Mucosa of rectum (tissue), 2 donors: ENCODE measurements around the gene FHIT.

Source experiments
- H3K27ac ChIP-seq, 2 donors: one replicate each; pipeline ENCODE4 v1.7.0; 2013; ENCODE audit warnings: inconsistent platforms in 2 of 2, low read depth in 2 of 2, low read length in 2 of 2
- H3K27me3 ChIP-seq, 2 donors: one replicate each; pipeline ENCODE4 v1.7.0; 2013; ENCODE audit warnings: low read length in 2 of 2; ENCODE audit not compliant: control insufficient read depth in 2 of 2, insufficient read depth in 2 of 2
- H3K36me3 ChIP-seq, 2 donors: one replicate each; pipeline ENCODE4 v1.7.0; 2013; ENCODE audit warnings: low read length in 2 of 2; ENCODE audit not compliant: control insufficient read depth in 2 of 2, insufficient read depth in 2 of 2
- H3K4me1 ChIP-seq, 2 donors: one replicate each; pipeline ENCODE4 v1.7.0; 2013; ENCODE audit warnings: low read length in 2 of 2, mild to moderate bottlenecking in 1 of 2; ENCODE audit not compliant: control insufficient read depth in 2 of 2, insufficient read depth in 2 of 2
- H3K4me3 ChIP-seq, 2 donors: one replicate each; pipeline ENCODE4 v1.7.0; 2013; ENCODE audit warnings: low read length in 2 of 2
- H3K9ac ChIP-seq, 2 donors: one replicate each; pipeline ENCODE4 v1.7.0; 2013; ENCODE audit warnings: low read length in 2 of 2, low read depth in 1 of 2, mild to moderate bottlenecking in 1 of 2
- H3K9me3 ChIP-seq, 2 donors: one replicate each; pipeline ENCODE4 v1.7.0; 2013; ENCODE audit warnings: low read length in 2 of 2; ENCODE audit not compliant: control insufficient read depth in 2 of 2
- donor health status: healthy.
- donor health status: Normal muscosa, but diverticular disease.

FHIT gene

DNA sequence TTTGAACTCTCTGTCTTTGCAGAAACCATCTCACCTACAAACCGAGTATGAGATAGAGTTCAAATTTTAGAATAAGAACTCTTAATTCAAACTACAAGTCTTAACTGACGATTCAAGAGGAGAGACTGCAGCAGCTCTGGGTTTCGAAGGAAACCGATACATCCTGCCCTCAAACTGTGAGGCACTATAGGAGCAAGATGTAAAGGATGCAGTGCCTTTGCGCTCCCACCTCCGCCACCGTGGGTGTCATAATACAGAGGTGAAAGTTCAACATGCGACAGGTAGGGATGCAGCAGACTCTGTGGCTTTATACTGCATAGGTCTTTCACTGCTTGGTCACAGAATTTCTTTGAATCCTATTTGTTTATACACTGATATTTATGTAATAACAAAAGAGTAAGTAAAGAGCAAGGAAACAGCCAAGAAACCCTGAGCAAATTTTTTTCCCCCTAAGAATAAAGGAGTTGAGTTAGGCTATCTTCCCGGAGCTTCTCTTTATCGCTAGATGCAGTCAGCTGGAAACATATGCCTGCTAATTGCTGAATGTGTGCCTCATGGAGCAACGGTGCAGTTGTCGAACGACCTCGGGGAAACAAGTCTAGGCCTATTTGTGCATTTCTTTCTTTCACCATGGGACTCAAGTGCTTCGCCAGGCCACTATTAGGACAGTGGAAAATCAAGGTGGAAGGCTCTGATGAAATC is 1103.9 kb downstream of the FHIT start:
- H3K27ac ChIP-seq: no peak overlapping the region
- H3K36me3 ChIP-seq: no peaks in the 10 kb centered on the region
- H3K4me3 ChIP-seq: no peak overlapping the region
- no peaks in the 10 kb centered on the region for H3K9me3 ChIP-seq
- H3K27me3 ChIP-seq: no peaks in the 10 kb centered on the region
- no peaks in the 10 kb centered on the region for H3K4me1 ChIP-seq
- no peak overlapping the region for H3K9ac ChIP-seq

DNA sequence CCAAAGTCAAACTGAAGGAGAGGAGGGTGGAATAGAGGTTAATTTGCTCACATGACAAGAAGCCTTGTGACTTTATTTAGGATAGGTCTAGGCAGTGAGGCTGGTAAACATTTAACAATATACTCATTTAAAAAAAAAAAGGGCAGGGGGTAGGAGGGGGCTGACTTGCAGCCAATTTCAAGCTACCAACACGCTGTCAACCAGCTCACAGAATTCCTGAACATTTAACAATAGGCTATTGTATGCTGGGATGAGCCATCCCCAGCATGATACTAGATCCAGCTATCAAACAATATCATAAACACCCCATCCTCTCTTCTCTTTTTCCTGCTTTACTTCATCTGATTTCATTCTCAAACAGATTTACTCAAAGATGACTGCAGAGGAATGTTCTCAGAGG is 1105.1 kb downstream of the FHIT start:
- Histone ChIP-seq H3K27ac (no peak overlapping the region), H3K27me3 (no peaks in the 10 kb centered on the region), H3K9me3 (no peaks in the 10 kb centered on the region), H3K4me3 (no peak overlapping the region), H3K9ac (no peak overlapping the region), H3K36me3 (no peaks in the 10 kb centered on the region), H3K4me1 (no peaks in the 10 kb centered on the region)

DNA sequence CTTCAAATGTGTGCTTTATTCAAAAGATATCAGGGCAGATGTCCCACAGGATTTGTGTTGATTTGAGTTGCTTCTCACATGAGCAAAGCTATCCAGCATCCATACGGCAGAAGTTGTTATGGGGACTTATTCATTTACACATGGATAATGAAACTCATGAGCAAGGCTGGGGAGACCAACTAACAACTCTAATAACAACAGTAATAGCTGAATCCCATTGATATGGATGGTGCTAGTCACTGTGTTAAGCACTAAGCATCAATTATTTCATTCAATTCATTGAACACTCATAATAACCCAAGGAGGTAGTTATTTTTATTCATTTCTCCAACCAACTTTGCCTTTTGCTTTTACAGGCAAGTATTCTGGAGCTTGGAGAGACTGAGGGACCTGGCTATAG is 1107.2 kb downstream of the FHIT start:
- no peaks in the 10 kb centered on the region for H3K36me3 ChIP-seq
- no peak overlapping the region for H3K27ac ChIP-seq
- no peaks in the 10 kb centered on the region for H3K27me3 ChIP-seq
- H3K9me3 ChIP-seq: no peaks in the 10 kb centered on the region
- no peak overlapping the region for H3K4me3 ChIP-seq
- no peaks in the 10 kb centered on the region for H3K4me1 ChIP-seq
- no peak overlapping the region for H3K9ac ChIP-seq

DNA sequence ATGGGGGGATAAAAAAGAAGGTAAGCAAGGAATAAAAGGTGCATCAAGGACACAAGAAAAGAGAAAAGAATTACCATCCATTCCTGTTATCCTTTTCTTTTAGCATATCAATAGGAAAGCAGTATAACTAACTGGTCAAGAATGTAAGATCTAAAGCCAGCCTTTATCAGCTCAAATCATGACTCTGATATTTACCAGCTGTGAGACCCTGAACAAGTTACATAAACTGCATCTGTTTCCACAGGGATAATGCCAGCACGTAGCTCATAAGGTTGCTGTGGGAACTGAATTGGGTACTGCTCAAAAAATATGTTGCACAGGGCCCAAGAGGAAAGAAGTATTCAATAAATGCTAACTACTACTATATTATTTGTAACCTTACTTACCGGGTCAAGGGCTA is 1109.2 kb downstream of the FHIT start:
- Histone ChIP-seq H3K9me3 (no peaks in the 10 kb centered on the region), H3K4me3 (no peak overlapping the region), H3K27me3 (no peaks in the 10 kb centered on the region), H3K36me3 (no peaks in the 10 kb centered on the region), H3K27ac (no peak overlapping the region), H3K9ac (no peak overlapping the region), H3K4me1 (no peaks in the 10 kb centered on the region)

DNA sequence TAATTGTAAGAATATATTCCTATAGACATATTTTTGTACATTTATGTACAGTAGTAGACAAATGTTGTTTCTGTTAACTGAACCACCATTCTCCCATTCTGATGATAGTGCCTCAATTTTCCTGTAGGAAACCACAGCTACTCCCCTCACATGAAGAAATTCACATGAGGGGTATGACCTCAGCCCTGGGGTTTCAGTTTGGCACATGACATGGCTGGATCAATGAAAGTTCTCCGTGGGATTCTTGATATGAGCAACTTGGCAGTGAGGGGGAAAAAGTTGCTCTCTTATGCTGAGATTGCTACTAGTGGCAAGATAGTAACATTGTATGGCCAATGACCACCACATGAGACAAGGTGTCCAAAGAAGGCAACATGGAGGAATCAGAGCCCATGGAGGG is 1111.1 kb downstream of the FHIT start:
- H3K9me3 ChIP-seq: no peaks in the 10 kb centered on the region
- no peaks in the 10 kb centered on the region for H3K4me1 ChIP-seq
- no peak overlapping the region for H3K4me3 ChIP-seq
- no peak overlapping the region for H3K9ac ChIP-seq
- H3K36me3 ChIP-seq: no peaks in the 10 kb centered on the region
- H3K27me3 ChIP-seq: no peaks in the 10 kb centered on the region
- H3K27ac ChIP-seq: no peak overlapping the region

DNA sequence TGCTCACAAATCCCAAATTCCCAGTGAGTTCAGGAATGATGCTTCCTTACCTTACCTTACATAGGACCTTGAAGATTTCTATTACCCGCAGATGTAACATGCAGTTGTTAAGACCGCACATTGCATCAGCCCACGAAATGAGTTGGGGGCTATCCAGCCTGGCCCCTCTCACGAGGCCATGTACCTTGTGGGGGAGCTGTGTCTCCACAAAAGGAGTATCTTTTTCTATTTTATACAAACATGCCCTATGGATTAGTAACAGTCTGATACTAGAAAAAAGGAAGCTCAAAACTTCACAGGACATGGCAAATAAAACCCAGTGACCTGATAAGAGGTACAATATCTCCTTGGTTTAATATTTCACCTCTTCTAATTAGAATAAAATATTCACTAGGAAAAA is 1114.7 kb downstream of the FHIT start:
- H3K36me3 ChIP-seq: no peaks in the 10 kb centered on the region
- no peaks in the 10 kb centered on the region for H3K9me3 ChIP-seq
- H3K9ac ChIP-seq: no peak overlapping the region
- H3K4me3 ChIP-seq: no peak overlapping the region
- H3K27ac ChIP-seq: no peak overlapping the region
- no peaks in the 10 kb centered on the region for H3K27me3 ChIP-seq
- no peaks in the 10 kb centered on the region for H3K4me1 ChIP-seq

DNA sequence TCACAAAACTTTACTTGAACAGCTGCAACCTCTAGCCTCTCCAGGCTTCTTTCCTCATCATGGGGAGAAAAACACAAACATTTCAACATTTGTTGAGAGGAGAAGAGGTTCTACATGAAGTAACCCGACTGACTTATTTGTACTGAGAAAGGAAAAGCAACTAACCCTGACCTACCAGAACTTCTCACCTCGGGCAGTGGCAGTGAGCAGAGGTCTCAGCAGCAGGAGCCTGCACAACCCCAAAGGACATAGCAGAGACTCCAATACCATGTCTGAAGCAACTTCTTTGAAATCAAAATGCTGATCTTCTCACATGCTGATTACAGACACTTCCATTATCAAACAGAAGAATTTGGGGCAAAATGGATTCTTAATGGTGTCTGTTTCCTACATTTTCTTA is 1115.8 kb downstream of the FHIT start:
- no peak overlapping the region for H3K9ac ChIP-seq
- H3K27me3 ChIP-seq: no peaks in the 10 kb centered on the region
- no peaks in the 10 kb centered on the region for H3K4me1 ChIP-seq
- H3K27ac ChIP-seq: no peak overlapping the region
- H3K4me3 ChIP-seq: no peak overlapping the region
- no peaks in the 10 kb centered on the region for H3K36me3 ChIP-seq
- no peaks in the 10 kb centered on the region for H3K9me3 ChIP-seq

DNA sequence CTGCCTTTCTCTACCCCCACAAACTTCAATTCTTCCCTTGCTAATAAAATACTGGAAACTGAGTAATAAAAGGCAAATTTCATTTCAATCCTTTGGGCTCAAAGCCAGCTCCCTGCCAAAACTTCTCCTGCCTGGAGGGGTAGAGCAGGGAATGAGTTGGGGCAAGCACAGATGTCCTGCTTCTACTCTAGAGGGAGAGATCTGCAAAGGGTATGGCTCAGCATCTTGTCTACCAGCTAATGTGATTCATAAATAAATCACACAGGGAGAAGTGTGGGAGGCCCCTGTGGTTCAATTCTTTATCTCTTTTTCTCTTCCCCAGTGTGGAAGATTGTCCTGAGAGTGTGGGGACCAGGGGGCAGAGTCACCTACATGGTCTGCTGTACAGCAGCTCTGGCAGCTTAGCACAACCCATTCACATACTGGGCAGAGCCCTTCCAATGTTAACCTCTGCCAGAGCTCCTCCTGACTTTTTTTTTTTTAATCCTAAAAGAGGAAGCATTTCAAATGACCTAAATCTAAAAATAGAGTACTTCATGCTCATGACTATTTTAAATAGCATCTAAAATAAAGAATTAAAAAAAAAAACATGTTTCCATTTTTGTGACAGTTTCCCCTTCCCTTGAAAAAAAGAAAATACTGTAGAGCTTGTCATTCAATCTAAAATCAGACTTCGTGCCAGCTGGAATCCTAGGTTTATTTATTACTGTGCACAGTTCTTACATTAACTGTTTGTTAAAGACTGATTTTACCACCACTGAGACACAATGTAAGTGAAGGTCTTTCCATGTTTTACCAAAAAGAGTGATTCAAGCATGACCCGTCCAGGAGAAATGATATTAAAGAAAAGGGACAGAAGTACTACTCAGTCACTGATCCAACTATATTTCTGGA is 1117.7 kb downstream of the FHIT start:
- H3K9ac ChIP-seq: no peak overlapping the region
- no peak overlapping the region for H3K27ac ChIP-seq
- no peaks in the 10 kb centered on the region for H3K9me3 ChIP-seq
- no peaks in the 10 kb centered on the region for H3K27me3 ChIP-seq
- no peaks in the 10 kb centered on the region for H3K36me3 ChIP-seq
- no peaks in the 10 kb centered on the region for H3K4me1 ChIP-seq
- no peak overlapping the region for H3K4me3 ChIP-seq

DNA sequence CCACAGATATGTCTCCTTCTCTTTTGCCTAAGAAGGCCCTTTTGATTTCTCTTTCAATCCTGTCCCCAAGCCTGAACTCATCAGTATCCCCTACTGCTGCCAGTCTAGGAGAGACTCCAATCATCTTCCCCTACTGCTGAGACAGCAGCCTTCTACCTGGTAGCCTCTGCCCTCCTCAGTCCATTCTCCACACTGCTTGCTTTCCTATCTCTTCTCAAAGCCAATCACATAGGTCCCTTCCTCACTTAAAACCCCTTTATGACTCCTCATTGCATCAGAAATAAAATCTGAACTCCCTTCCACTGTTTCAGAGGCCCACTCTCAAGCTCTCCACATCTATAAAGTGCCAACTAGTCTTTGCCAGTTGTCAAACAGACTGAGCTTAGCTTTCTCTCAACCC is 1119.6 kb downstream of the FHIT start:
- no peak overlapping the region for H3K9ac ChIP-seq
- no peaks in the 10 kb centered on the region for H3K27me3 ChIP-seq
- H3K4me3 ChIP-seq: no peak overlapping the region
- H3K4me1 ChIP-seq: no peaks in the 10 kb centered on the region
- H3K36me3 ChIP-seq: no peaks in the 10 kb centered on the region
- H3K9me3 ChIP-seq: no peaks in the 10 kb centered on the region
- no peak overlapping the region for H3K27ac ChIP-seq

DNA sequence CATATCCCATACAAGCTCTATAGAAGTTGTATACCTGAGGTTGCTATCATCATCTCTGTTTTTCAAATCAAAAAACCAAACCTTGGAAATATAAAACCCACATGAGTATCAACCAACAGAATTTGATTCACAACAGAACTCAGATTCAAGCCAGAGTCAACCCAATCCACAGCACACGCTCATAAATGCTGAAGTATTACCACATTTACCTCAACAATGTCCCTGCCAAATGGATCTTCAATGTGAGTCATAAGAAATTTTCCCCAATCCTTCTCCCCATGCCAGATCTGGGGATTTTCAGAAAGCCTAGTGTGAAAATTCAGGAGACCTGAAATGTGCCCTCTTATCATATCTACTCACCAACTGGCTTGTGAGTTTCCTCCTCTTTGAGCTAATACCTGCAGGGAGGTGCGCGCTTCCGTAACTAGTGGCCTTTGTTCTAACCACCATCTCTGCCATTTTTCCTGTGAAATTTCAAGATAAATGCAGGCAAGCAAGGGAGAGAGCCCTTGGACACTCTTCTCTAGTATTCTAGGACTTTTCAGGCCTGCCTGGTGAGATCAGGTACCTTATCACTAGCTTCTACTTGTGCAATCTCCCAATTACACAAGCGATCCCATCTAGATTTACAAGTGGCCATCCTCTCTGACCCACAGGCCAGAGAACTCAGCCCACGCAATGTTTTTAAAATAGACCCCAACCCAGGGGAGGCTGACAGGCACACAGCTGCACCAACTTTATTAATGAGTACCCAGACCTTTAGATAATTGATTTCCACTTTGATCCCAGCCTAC is 1124.5 kb downstream of the FHIT start:
- H3K36me3 ChIP-seq: no peaks in the 10 kb centered on the region
- H3K9ac ChIP-seq: no peak overlapping the region
- H3K9me3 ChIP-seq: no peaks in the 10 kb centered on the region
- H3K4me1 ChIP-seq: peaks cover 0 to 4% of the 10 kb centered on the region in 2 donors
- no peak overlapping the region for H3K27ac ChIP-seq
- no peaks in the 10 kb centered on the region for H3K27me3 ChIP-seq
- no peak overlapping the region for H3K4me3 ChIP-seq
